Inferior parietal cortex (tissue), 1 donor: ENCODE results near the gene SIRT6.
A peak's percentile ranks its signal among the peaks of the same experiment; 100 is the strongest.
"Not testable (repeated sequence)": the region's sequence is repeated elsewhere in the genome, so short reads cannot be mapped to it uniquely, and the experiment has no call there.

ENCODE experiments used
- DNase-seq: peaks from one replicate; pipeline ENCODE4 v3.0.0-alpha.2; 2016; ENCODE audit errors: extremely low spot score

SIRT6 gene

DNA sequence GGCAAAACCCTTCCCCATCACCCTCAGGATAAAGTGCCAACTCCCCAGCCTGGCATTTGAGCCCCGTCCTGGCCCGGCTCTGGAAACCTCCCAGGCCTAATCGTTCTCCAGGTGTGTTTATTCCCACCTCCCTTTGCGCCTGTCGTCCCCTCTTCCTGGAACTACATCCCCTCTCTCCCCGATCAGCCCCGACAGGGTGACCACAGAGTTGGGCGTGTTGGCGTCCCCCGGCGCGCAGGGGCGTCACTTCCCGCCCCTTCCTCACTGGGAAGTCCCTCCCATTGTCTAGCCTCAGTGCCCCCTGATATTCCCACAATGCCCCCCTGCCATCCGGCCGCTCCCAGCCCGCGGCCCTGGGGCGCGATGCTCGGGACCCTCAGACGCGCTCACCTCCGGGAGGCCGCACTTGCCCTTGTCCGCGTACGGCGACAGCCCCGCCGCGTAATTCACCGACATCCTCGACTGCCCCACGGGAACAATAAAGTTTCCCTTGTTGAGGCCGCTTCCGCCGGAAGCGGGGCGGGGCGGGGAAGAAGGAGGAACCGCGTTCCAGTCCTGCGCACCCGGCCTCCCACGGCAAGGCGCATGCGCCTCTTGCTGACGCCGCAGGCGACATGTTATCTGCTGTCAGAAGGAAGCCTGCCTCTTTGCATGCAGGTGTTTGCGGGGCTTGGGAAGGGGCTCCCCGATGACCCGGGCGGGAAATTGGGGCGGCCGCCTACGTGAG lies at the start of gene SIRT6, which contains the start of gene ANKRD24:
TSS of gene SIRT6 (minus strand) at position 480 of the 727 bp plus-strand sequence. CDS start at position 456, 24 bp downstream.
TSS of gene ANKRD24 (plus strand) at position 606 of the 727 bp plus-strand sequence. CDS start 3,737 bp downstream, outside the sequence.
- peak; percentile 98 for DNase-seq

DNA sequence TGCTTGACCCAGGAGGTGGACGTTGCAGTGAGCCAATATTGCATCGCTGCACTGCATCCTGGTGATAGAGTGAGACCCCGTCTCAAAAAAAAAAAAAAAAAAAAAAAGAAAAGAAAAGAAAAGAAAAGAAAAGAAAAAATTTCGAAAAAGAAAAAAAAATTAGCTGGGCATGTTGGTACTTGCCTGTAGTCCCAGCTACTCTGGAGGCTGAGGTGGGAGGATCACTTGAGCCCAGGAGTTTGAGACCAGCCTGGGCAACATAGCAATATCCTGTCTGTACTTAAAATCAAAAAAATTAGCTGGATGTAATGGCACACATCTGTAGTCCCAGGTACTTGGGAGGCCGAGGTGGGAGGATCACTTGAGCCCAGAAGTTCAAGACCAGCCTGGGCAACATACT lies 49.8 kb upstream of the SIRT6 start:
- not testable (repeated sequence) for DNase-seq

DNA sequence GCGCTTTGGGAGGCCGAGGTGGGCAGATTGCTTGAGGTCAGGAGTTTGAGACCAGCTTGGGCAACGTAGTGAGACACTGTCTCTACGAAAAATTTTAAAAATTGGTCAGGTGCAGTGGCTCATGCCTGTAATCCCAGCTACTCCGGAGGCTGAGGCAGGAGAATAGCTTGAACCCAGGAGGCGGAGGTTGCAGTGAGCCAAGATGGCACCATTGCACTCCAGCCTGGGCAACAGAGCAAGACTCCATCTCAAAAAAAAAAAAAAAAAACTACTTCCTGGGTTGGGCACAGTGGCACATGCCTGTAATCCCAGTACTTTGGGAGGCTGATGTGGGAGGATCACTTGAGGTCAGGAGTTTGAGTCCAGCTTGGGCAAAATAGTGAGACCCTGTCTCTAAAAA lies 49.2 kb upstream of the SIRT6 start:
- not testable (repeated sequence) for DNase-seq

DNA sequence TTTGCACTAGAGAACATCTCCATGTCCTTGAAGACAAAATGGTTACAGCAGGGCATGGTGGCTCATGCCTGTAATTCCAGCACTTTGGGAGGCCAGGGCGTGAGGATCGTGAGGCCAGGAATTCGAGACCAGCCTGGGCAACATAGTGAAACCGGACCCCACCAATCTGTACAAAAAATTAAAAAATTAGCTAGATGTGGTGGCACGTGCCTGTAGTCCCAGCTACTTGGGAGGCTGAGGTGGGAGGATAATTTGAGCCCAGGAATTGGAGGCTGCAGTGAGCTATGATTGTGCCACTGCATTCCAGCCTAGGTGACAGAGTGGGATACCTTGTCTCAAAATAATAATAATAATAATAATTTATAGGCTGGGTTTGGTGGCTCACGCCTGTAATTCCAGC lies 47.9 kb upstream of the SIRT6 start:
- not testable (repeated sequence) for DNase-seq

DNA sequence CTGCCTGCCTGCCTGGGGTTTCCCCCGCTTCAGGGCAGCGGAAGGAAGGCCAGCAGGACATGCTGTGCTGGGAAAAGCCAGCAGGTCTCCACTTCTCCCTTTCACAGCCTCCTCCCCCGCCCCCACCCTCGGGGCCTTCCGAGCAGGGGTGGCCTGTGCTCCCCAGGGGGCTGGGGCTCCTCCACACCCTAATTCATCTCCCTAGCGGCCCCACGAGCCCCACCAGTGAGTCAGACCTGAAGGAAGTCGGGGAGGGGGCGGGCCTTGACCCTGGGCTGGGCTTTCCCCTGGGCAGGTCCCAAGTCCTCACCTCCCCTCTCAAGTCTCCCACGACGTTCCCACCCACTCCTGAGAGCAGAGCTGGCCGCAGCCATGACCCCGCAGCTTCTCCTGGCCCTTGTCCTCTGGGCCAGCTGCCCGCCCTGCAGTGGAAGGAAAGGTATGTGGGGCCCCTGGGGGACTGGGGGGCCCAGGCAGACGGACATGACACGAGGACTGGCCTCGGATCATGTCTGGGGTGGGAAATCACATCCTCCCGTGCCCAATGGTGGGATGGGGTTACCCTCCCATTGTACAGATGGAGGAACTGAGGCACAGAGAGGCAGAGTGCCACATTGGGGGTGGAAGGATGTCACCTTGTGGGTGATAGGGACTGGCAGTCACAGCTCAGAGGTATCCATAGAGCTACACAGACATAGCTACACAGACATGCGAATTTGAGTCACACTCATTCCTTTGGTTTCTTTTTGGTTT lies 47.0 kb upstream of the SIRT6 start, which contains the start of gene EBI3:
TSS of gene EBI3 (plus strand) at position 345 of the 753 bp plus-strand sequence. CDS start at position 373, 28 bp downstream.
- no peak for DNase-seq

DNA sequence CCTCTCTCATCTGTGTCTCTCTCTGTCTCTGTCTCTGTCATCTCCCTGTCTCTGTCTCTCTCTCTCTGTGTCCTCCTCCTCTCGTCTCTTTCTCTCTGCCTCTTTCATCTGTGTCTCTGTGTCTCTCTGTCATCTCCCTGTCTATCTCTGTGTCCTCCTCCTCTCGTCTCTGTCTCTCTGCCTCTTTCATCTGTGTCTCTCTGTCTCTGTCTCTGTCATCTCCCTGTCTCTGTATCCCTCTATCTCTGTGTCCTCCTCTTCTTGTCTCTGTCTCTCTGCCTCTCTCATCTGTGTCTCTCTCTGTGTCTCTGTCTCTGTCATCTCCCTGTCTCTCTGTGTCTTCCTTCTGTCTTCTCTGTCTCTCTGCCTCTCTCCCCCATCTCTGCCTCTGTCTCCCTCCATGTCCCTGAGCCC lies 46.4 kb upstream of the SIRT6 start:
- DNase-seq, result no peak

DNA sequence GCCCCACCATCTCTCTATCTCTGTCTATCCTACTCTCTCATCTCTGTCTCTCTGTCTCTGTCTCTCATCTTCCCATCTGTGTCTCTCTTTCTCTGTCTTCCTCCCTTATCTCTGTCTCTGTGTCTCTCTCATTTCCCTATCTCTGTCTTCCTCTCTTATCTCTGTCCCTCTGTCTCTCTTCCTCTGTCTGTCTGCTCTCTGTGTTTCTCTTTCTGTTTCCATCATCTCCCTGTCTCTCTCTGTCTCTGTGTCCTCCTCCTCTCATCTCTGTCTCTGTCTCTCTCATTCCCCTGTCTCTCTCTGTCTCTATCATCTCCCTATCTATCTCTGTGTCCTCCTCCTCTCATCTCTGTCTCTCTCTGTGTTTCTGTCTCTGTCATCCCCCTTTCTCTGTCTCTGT lies 45.4 kb upstream of the SIRT6 start:
- DNase-seq, result no peak

DNA sequence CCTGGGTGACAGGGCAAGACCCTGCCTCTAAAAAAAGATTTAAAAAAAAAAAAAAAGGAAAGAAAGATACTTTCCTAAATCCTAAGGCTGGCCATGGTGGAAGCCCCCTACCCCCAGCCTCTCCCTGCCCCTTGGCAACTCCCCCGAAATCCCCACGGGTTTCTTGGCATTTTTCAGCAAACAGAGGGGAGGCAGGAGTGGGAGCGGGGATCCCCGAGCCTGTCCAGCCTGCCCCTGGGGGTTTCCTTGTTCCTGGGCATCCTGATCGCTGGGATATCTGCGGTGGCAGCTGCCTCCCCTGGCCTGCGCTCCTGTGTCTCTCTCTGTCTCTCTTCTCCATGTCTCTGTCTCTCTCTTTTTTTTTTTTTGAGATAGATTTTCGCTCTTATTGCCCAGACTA lies 43.5 kb upstream of the SIRT6 start:
- no peak for DNase-seq

DNA sequence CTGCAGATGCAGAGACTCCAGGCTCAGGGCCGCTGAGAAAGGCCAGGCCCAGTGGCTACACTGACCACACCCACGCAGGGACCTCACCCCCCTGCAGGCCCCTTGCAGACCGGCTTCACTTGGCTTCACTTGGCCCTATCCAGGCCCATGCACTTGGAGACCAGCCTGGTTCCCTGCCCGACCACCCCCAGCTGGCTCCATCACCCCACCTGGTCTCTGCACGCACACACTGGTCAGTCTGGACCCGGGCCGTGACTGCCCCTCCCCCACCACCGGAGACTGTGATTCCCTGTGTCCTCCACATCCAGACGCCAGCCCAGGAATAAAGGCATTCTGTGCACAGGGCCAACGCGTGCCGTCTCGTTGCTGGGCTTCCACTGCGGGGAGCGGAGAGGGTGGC lies 42.1 kb upstream of the SIRT6 start:
- no peak for DNase-seq

DNA sequence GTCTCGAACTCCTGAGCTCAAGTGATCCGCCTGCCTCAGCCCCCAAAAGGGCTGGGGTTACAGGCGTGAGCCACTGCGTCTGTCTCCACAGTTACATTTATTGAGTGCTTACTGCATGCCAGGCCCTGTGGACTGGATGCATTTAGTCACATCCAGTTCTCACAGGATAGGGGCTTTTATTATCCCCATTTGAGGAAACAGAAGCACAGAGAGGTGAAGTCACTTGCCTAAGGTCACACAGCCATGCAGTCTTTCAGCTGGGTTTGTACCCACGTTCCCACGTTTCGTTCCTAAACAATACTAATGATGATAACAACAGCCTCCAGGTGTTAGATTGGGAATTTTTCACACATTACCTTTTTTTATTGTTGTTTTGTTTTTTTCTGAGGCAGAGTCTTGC lies 37.8 kb upstream of the SIRT6 start:
- DNase-seq, result no peak

DNA sequence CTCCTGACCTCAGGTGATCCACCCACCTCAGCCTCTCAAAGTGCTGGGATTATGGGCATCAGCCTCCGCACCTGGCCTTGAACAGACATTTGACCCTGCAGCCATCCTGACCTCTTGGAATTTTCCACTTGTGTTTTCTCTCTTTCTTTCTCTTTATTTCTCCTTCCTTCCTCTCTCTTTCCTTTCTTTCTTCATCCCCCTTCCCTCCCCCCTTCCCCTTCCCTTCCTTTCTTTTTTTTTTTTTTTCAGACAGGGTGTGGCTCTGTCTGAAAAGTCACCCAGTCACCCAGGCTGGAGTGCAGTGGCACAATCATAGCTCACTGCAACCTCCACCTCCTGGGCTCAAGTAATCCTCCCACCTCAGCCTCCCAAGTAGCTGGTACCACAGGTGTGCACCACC lies 36.2 kb upstream of the SIRT6 start:
- not testable (repeated sequence) for DNase-seq

DNA sequence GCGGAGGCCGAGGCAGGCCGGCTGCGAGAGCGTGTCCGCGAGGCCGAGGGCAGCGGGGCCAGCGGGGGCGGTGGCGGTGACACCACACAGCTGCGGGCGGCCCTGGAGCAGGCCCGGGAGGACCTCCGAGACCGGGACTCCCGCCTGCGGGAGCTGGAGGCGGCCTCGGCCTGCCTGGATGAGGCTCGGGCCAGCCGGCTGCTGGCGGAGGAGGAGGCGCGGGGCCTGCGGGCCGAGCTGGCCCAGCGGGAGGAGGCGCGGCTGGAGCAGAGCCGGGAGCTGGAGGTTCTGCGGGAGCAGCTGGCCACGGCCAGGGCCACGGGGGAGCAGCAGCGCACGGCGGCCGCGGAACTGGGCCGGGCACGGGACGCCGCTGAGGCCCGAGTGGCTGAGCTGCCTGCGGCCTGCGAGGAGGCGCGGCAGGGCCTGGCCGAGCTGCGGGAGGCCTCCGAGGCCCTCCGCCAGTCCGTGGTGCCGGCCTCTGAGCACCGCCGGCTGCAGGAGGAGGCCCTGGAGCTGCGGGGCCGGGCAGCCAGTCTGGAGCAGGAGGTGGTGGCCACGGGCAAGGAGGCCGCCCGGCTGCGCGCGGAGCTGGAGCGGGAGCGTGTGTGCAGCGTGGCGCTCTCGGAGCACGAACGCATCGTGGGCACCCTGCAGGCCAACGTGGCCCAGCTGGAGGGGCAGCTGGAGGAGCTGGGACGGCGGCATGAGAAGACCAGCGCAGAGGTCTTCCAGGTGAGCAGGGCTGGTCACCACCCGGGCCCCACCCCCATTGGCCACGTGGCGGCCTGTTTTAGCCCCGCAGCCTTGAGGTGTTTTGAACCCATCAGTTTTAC lies 35.3 kb upstream of the SIRT6 start:
- no peak for DNase-seq

DNA sequence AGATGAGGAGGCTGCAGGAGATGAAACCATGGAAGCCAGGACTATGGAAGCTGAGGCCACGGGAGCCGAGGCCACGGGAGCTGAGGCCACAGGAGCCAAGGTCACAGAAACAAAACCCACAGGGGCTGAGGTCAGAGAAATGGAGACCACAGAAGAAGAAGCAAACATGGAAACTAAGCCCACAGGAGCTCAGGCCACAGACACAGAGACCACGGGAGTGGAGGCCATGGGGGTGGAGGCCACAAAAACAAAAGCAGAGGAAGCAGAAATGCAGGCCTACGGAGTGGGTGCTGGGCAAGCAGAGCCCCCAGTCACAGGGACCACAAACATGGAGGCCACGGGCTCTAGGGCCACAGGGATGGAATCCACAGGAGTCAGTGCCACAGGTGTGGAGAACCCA lies 34.5 kb upstream of the SIRT6 start:
- DNase-seq, result no peak

DNA sequence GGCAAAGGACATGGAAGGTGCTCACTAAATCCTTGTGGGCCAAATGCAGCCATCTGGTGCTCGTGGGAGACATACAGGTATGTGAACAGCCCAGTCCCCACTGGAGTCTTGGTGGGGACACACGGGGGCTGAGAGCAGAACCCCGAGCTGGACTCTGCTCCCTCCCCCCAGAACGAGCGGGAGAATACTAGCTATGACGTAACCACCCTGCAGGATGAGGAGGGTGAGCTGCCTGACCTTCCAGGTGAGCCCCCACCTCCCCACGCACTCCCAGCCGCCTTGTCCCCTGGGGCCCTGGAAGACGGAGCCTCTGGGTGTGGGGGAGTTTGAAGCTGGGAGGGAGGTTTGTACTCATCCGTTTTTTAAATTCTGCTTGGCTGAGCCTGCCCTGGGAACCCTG lies 33.4 kb upstream of the SIRT6 start:
- no peak for DNase-seq

DNA sequence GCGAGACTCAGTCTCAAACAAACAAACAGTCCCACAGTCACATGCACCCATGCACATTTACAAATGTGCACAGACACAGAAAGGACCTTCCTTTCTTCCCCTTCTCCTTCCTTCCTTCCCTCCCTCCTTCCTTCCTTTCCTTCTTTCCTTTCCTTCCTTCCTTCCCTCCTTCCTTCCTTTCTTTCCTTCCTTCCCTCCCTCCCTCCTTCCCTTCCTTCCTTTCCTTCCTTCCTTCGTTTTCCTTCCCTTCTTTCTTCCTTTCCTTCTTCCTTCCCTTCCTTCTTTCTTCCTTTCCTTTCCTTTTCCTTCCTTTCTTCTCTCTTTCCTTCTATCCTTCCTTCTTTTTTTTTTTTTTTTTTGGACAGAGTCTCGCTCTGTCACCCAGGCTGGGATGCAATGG lies 30.8 kb upstream of the SIRT6 start:
- DNase-seq, result no peak

DNA sequence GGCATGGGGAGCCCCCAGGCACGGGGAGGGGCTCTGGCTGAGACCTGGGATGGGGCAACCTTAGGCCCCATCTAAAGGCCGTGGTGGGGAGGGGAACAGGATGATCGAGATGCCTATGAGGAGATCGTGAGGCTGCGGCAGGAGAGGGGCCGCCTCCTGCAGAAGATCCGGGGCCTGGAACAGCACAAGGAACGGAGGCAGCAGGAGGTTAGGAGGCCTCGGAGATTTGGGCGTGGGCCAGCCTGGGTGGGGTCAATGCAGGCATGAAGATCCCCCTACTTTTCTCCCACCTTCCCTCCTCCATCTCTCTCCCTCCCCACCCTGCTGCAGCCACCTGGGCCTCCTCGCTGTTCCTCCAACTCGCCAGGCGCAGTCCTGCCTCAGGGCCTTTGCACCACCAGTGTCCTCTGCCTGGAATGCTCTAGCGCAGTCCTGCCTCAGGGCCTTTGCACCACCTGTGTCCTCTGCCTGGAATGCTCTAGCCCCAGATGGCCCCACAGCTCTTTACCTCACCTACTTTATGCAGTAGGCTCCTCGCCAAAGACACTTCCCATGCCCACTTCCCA lies 27.9 kb upstream of the SIRT6 start:
- no peak for DNase-seq

DNA sequence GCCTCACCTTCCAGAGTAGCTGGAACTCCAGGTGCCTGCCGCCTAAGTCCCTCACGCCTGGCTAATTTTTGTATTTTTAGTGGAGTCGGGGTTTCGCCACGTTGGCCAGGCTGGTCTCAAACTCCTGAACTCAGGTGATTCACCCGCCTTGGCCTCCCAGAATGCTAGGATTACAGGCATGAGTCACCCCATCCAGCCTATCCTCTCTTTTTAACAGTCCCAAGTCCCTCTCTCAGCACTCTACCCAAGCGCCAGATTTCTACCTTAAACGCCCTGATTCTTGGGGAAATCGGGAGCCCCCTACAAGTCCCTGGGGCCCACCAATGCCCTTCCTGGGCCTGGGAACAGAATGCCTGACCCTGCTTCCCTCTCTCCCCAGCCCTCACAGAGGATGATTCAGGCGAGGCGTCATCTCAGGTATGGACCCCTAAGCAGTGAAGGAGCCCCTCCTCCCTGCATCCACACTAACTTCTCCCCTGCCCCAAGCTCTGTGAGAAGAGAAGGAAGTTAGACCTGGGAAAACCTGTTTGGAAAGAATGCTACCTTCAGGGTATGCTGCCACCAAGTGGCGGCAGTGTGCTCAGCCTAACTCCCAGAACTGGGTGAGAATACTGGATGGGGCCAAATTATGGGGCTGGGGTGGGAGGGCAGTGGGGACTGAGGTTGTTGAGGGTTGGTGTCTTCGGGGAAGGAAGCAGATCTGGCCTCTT lies 26.2 kb upstream of the SIRT6 start:
- no peak for DNase-seq

DNA sequence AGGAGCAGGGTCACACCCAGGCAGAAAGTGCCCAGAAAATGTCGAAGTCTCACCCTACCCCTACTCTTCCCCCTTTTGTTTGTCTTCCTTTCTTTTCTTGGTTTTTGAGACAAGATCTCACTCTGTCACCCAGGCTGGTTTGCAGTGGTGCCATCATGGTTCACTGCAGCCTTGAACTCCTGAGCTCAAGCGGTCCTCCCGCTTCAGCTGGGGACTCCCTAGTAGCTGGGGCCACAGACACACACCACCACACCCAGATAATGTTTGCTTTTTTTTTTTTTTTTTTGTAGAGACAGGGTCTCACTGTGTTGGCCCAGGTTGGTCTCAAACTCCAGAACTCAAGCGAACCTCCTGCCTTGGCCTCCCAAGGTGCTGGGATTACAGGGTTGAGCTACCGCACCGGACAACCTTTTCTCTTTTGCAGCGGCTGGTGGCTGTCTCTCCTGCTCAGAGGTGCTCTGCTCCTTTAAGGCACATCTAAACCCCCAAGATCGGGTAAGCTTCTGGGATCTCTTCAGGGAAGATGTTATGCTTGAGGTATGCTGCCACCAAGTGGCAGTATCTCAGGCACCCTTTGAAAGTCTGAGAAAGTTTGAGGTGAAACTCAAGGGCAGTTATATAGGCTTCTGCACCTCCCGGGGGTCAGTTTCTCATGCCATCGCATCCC lies 24.6 kb upstream of the SIRT6 start:
- no peak for DNase-seq

DNA sequence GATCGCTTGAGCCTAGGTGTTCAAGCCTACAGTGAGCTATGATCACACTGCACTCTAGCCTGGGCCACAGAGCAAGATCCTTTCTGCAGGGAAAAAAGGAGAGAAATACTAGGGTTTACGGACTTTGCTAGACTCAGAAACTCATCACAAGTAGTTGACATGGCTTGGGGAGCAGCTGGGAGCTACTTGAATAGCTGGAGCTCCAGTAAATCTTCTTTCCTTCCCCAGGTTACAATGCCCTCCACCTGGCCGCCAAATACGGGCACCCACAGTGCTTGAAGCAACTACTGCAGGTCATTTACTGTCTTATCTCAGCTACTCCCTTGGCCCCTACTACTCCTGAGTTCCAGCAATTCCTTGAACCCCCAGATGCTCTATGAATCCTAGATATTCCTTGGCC lies 19.4 kb upstream of the SIRT6 start:
- DNase-seq, result no peak

DNA sequence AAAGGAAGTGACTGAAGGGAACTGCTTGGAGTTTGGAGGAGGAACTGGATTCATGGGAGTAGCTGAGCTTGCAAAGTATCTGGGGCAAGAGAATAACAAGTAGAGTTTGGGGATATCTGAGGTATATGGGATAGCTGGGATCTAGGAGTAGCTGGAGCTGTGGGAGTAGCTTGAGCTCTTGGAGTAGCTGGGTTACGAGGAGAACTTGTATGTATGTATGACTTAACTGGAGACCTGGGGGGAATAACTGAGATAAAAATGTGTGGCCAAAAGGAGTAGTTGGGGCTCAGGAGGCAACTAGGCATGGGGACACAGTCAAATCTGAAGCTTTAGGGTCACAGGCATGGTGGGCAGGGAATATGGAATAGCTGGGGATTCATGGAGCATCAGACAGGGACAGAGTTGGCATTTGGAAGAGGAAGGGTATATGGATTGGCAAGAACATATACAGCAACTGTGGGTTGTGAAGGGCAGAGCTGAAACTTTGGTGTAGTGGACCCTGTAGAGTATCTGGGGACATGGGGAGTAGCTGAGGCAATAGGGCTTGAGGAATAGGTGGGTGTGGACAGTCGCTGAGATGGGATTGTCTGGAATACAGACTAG lies 18.7 kb upstream of the SIRT6 start:
- DNase-seq, result no peak
